ENCODE data around the gene CHST10. TPM values are rescaled to one million over a fixed set of nuclear protein-coding genes. Genes with fewer than 3 reads are reported as not detected.

CHST10 gene
- total RNA-seq, 3 donors from 2014 or later (not counting 1 experiment from before 2014, with no cell fraction given) = 11.1 to 15.3 (median 13.4) TPM

- ATAC-seq = no peak
- TF ChIP-seq, protein P1, sequence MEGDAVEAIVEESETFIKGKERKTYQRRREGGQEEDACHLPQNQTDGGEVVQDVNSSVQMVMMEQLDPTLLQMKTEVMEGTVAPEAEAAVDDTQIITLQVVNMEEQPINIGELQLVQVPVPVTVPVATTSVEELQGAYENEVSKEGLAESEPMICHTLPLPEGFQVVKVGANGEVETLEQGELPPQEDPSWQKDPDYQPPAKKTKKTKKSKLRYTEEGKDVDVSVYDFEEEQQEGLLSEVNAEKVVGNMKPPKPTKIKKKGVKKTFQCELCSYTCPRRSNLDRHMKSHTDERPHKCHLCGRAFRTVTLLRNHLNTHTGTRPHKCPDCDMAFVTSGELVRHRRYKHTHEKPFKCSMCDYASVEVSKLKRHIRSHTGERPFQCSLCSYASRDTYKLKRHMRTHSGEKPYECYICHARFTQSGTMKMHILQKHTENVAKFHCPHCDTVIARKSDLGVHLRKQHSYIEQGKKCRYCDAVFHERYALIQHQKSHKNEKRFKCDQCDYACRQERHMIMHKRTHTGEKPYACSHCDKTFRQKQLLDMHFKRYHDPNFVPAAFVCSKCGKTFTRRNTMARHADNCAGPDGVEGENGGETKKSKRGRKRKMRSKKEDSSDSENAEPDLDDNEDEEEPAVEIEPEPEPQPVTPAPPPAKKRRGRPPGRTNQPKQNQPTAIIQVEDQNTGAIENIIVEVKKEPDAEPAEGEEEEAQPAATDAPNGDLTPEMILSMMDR (IDR thresholded peaks at IDR 0.05) = no peak
- H3K4me3 Mint-ChIP-seq = no peak overlapping the region
- H3K27ac Mint-ChIP-seq = no peak overlapping the region
- Histone ChIP-seq H3K36me3 (ENCODE audit: control insufficient read depth, insufficient read depth, low read length) (no peaks in the 10 kb centered on the region), H3K27ac (ENCODE audit: low read length) (no peak overlapping the region), H3K4me1 (ENCODE audit: control insufficient read depth, insufficient read depth, low read length) (no peaks in the 10 kb centered on the region), H3K4me3 (ENCODE audit: low read length) (no peak overlapping the region), H3K27me3 (ENCODE audit: control insufficient read depth, insufficient read depth, low read length) (no peaks in the 10 kb centered on the region), H3K9me3 (ENCODE audit: control insufficient read depth, insufficient read depth, low read length) (no peaks in the 10 kb centered on the region)
- peaks cover 0 to 2% of the 10 kb centered on the region in 2 donors for H3K9me3 Mint-ChIP-seq
- H3K4me1 Mint-ChIP-seq = no peaks in the 10 kb centered on the region
- intact Hi-C loops (cut with micrococcal nuclease) = no loop called here
- peaks cover 0 to 6% of the 10 kb centered on the region in 2 donors for H3K27me3 Mint-ChIP-seq (ENCODE audit: low read depth in 2 of 2)
- no peak for DNase-seq
- H3K36me3 Mint-ChIP-seq = no peaks in the 10 kb centered on the region
Measured at GRCh38 chr2:100451734-100452133, 34.3 kb upstream of the CHST10 start.

GRCh38 chr2:100451092-100451491 lies 33.6 kb upstream of the CHST10 start:
- H3K9me3 ChIP-seq (ENCODE audit: control insufficient read depth, insufficient read depth, low read length) = no peaks in the 10 kb centered on the region
- no peaks in the 10 kb centered on the region for H3K4me1 ChIP-seq (ENCODE audit: control insufficient read depth, insufficient read depth, low read length)
- H3K27me3 ChIP-seq (ENCODE audit: control insufficient read depth, insufficient read depth, low read length) = no peaks in the 10 kb centered on the region
- ATAC-seq (no peak), DNase-seq (no peak)
- Mint-ChIP-seq H3K4me3 (no peak overlapping the region), H3K9me3 (no peaks in the 10 kb centered on the region), H3K27me3 (ENCODE audit: low read depth in 2 of 2) (peaks cover 0 to 6% of the 10 kb centered on the region in 2 donors), H3K4me1 (no peaks in the 10 kb centered on the region), H3K27ac (no peak overlapping the region), H3K36me3 (no peaks in the 10 kb centered on the region)
- H3K27ac ChIP-seq (ENCODE audit: low read length) = no peak overlapping the region
- no peaks in the 10 kb centered on the region for H3K36me3 ChIP-seq (ENCODE audit: control insufficient read depth, insufficient read depth, low read length)
- 85% methylated on average over 5 of the region's 5 CpGs for WGBS (ENCODE audit: insufficient coverage)
- TF ChIP-seq, protein P1 (IDR thresholded peaks at IDR 0.05) = no peak
- no peak overlapping the region for H3K4me3 ChIP-seq (ENCODE audit: low read length)
- intact Hi-C loops (cut with micrococcal nuclease) = no loop called here

DNA sequence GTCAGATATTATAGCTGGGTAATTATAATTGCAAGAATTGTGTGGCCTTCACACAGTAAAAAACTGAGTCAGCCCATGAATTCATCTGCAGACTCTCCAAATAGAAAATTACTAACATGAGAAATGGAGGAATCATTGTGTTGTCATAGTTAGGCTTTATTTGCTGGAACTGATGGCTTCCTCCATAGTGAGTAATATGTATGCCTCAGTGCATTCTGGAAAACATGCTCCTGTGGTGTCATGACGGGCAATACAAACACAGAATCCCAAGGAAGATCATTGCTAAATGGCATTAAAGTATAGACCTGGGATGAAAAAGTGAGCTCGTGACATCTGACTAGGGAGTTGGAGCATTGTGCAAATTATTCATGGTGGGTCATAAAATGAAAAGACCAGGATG lies 29.2 kb upstream of the CHST10 start:
- Histone ChIP-seq H3K27me3 (ENCODE audit: control insufficient read depth, insufficient read depth, low read length) (no peaks in the 10 kb centered on the region), H3K4me1 (ENCODE audit: control insufficient read depth, insufficient read depth, low read length) (no peaks in the 10 kb centered on the region), H3K4me3 (ENCODE audit: low read length) (no peak overlapping the region), H3K27ac (ENCODE audit: low read length) (no peak overlapping the region), H3K36me3 (ENCODE audit: control insufficient read depth, insufficient read depth, low read length) (no peaks in the 10 kb centered on the region), H3K9me3 (ENCODE audit: control insufficient read depth, insufficient read depth, low read length) (no peaks in the 10 kb centered on the region)
- ATAC-seq (no peak), DNase-seq (no peak)
- WGBS (ENCODE audit: insufficient coverage) = 85% methylated on average over 2 of the region's 2 CpGs
- H3K36me3 Mint-ChIP-seq = no peaks in the 10 kb centered on the region
- no peaks in the 10 kb centered on the region for H3K4me1 Mint-ChIP-seq
- no peaks in the 10 kb centered on the region for H3K9me3 Mint-ChIP-seq
- TF ChIP-seq, protein P1 (IDR thresholded peaks at IDR 0.05) = no peak
- no peak overlapping the region for H3K27ac Mint-ChIP-seq
- H3K27me3 Mint-ChIP-seq (ENCODE audit: low read depth in 2 of 2) = peaks cover 4 to 6% of the 10 kb centered on the region in 2 donors
- no peak overlapping the region for H3K4me3 Mint-ChIP-seq
- intact Hi-C loops (cut with micrococcal nuclease) = no loop called here

- H3K36me3 Mint-ChIP-seq = no peaks in the 10 kb centered on the region
- H3K27ac Mint-ChIP-seq = no peak overlapping the region
- DNase-seq (no peak), ATAC-seq (no peak)
- TF ChIP-seq, protein P1 (IDR thresholded peaks at IDR 0.05) = no peak
- no peak overlapping the region for H3K4me3 ChIP-seq (ENCODE audit: low read length)
- no peak overlapping the region for H3K27ac ChIP-seq (ENCODE audit: low read length)
- whole genome bisulfite sequencing (ENCODE audit: insufficient coverage) = 77% methylated on average over 7 of the region's 8 CpGs
- H3K4me3 Mint-ChIP-seq = no peak overlapping the region
- intact Hi-C loops (cut with micrococcal nuclease) = no loop called here
- peaks cover 22 to 34% of the 10 kb centered on the region in 2 donors for H3K27me3 Mint-ChIP-seq (ENCODE audit: low read depth in 2 of 2)
- no peaks in the 10 kb centered on the region for H3K36me3 ChIP-seq (ENCODE audit: control insufficient read depth, insufficient read depth, low read length)
- no peaks in the 10 kb centered on the region for H3K4me1 ChIP-seq (ENCODE audit: control insufficient read depth, insufficient read depth, low read length)
- no peaks in the 10 kb centered on the region for H3K9me3 Mint-ChIP-seq
- no peaks in the 10 kb centered on the region for H3K9me3 ChIP-seq (ENCODE audit: control insufficient read depth, insufficient read depth, low read length)
- H3K4me1 Mint-ChIP-seq = no peaks in the 10 kb centered on the region
- no peaks in the 10 kb centered on the region for H3K27me3 ChIP-seq (ENCODE audit: control insufficient read depth, insufficient read depth, low read length)
Measured at GRCh38 chr2:100437751-100438150, 20.3 kb upstream of the CHST10 start.
